Liver (tissue), 9 donors: ENCODE results near the gene MBP. TPM values are rescaled to one million over a fixed set of nuclear protein-coding genes. Genes with fewer than 3 reads are reported as not detected.

ENCODE experiments used
- DNase-seq: peaks from one replicate; pipeline ENCODE4 v3.0.0-alpha.2; 2017; ENCODE audit warnings: low spot score
- H3K27ac ChIP-seq, 2 donors: one replicate each; pipeline ENCODE4 v1.7.0; 2013; ENCODE audit warnings: inconsistent platforms in 2 of 2, low read length in 2 of 2, control low read depth in 1 of 2, low read depth in 1 of 2, mild to moderate bottlenecking in 1 of 2
- H3K27me3 ChIP-seq, 4 donors: one replicate each; pipeline versions ENCODE4 v1.6.1 to v1.7.0; 2013; ENCODE audit warnings: low read length in 3 of 4, inconsistent platforms in 1 of 4, mild to moderate bottlenecking in 1 of 4, moderate library complexity in 1 of 4; ENCODE audit not compliant: control insufficient read depth in 4 of 4, insufficient read depth in 4 of 4
- H3K36me3 ChIP-seq, 4 donors: one replicate each; pipeline versions ENCODE4 v1.6.1 to v1.7.0; 2013; ENCODE audit warnings: low read length in 3 of 4, mild to moderate bottlenecking in 3 of 4, low read depth in 1 of 4, moderate library complexity in 1 of 4; ENCODE audit not compliant: control insufficient read depth in 4 of 4, insufficient read depth in 3 of 4
- H3K4me1 ChIP-seq, 4 donors: one replicate each; pipeline versions ENCODE4 v1.6.1 to v1.7.0; 2013; ENCODE audit warnings: low read length in 3 of 4, mild to moderate bottlenecking in 3 of 4, moderate library complexity in 1 of 4; ENCODE audit not compliant: control insufficient read depth in 4 of 4, insufficient read depth in 4 of 4
- H3K4me3 ChIP-seq, 3 donors: one replicate each; pipeline versions ENCODE4 v1.6.1 to v1.7.0; 2013; ENCODE audit warnings: low read length in 3 of 3, control low read depth in 1 of 3, low read depth in 1 of 3, mild to moderate bottlenecking in 1 of 3
- H3K9ac ChIP-seq, 2 donors: one replicate each; pipeline ENCODE4 v1.7.0; 2013; ENCODE audit warnings: low read length in 2 of 2, mild to moderate bottlenecking in 2 of 2, moderate library complexity in 2 of 2, control low read depth in 1 of 2, low read depth in 1 of 2
- H3K9me3 ChIP-seq, 4 donors: one replicate each; pipeline versions ENCODE4 v1.6.1 to v1.7.0; 2013; ENCODE audit warnings: low read length in 3 of 4; ENCODE audit not compliant: control insufficient read depth in 4 of 4
- ATF3 ChIP-seq: IDR thresholded peaks from 2 replicates; pipeline ENCODE4 v1.6.1; 2016; ENCODE audit warnings: antibody characterized with exemption
- CTCF ChIP-seq: fragments of 150-350 bp; IDR thresholded peaks from 2 replicates; pipeline ENCODE4 v1.5.1; 2017; ENCODE audit warnings: improper control_type of control experiment, low read depth, low read length; ENCODE audit not compliant: missing input control
- EGR1 ChIP-seq, 2 donors: IDR thresholded peaks; 2 replicates each; pipeline ENCODE4 v1.6.1; 2016 to 2018; ENCODE audit warnings: antibody characterized with exemption in 2 of 2, low read depth in 2 of 2
- FOXA1 ChIP-seq: IDR thresholded peaks from 2 replicates; pipeline ENCODE4 v1.6.1; 2016; ENCODE audit warnings: antibody characterized with exemption
- FOXA2 ChIP-seq: IDR thresholded peaks from 2 replicates; pipeline ENCODE4 v1.6.1; 2016; ENCODE audit warnings: antibody characterized with exemption
- GABPA ChIP-seq, 2 donors: IDR thresholded peaks in 1 of 2; conservative IDR thresholded peaks in 1 of 2; 2 replicates each; pipeline ENCODE4 v1.6.1; 2016; ENCODE audit warnings: antibody characterized with exemption in 2 of 2, mild to moderate bottlenecking in 1 of 2, moderate library complexity in 1 of 2
- HNF4A ChIP-seq, 2 donors: conservative IDR thresholded peaks; 2 replicates each; pipeline ENCODE4 v1.6.1; 2016; ENCODE audit warnings: antibody characterized with exemption in 2 of 2, mild to moderate bottlenecking in 2 of 2
- HNF4G ChIP-seq: IDR thresholded peaks from 2 replicates; pipeline ENCODE4 v1.6.1; 2016; ENCODE audit warnings: antibody characterized with exemption
- JUND ChIP-seq, 2 donors: IDR thresholded peaks; 2 replicates each; pipeline ENCODE4 v1.6.1; 2016; ENCODE audit warnings: antibody characterized with exemption in 2 of 2
- MAX ChIP-seq: IDR thresholded peaks from 2 replicates; pipeline ENCODE4 v1.6.1; 2016; ENCODE audit warnings: antibody characterized with exemption
- RXRA ChIP-seq, 2 donors: IDR thresholded peaks; 2 replicates each; pipeline ENCODE4 v1.6.1; 2017 to 2018; ENCODE audit warnings: antibody characterized with exemption in 2 of 2, mild to moderate bottlenecking in 1 of 2
- SP1 ChIP-seq: IDR thresholded peaks from 2 replicates; pipeline ENCODE4 v1.6.1; 2018; ENCODE audit warnings: antibody characterized with exemption, mild to moderate bottlenecking
- TAF1 ChIP-seq: conservative IDR thresholded peaks from 2 replicates; pipeline ENCODE4 v1.6.1; 2016; ENCODE audit warnings: antibody characterized with exemption, mild to moderate bottlenecking
- YY1 ChIP-seq: IDR thresholded peaks from 2 replicates; pipeline ENCODE4 v1.6.1; 2016; ENCODE audit warnings: antibody characterized with exemption, mild to moderate bottlenecking
- ZBTB33 ChIP-seq: IDR thresholded peaks from 2 replicates; pipeline ENCODE4 v1.6.1; 2016; ENCODE audit warnings: antibody characterized with exemption
- WGBS: extraction: QIAGEN DNeasy Blood & Tissue Kit; methylation state at CpG from one replicate; pipeline ENCODE4 v1.1.7; 2013; 5-methylcytosine and 5-hydroxymethylcytosine counted together
- polyA plus RNA-seq, 2 donors: library from polyadenylated mRNA; stranded (reverse) in 1 of 2; unstranded in 1 of 2; fragments of 200-250 nt in 1 of 2; fragments of >200 nt in 1 of 2; fragmentation: Nextera tagmentation in 1 of 2; extraction: Ambion mirVana in 1 of 2; gene quantifications; one replicate each; pipeline versions ENCODE4 v1.2.1 to v1.2.3, GENCODE V29; 2013 to 2015
- total RNA-seq, 2 donors: library from RNA; depleted of rRNA; stranded (reverse); fragments of >200 nt; gene quantifications; one replicate each; pipeline ENCODE4 v1.2.3, GENCODE V29; 2014
- TF ChIP-seq, protein P1 (sequence below): IDR thresholded peaks from 2 replicates; pipeline ENCODE4 v1.6.1; 2016; ENCODE audit warnings: antibody characterized with exemption, mild to moderate bottlenecking
- donor health status: healthy.
- donor health status: healthy.
- donor health status: healthy.
- donor health status: healthy.
- donor health status: healthy.

The MBP gene
- total and polyA plus RNA-seq, 4 donors = 9.7 to 23.3 (median 17.7) TPM

DNA sequence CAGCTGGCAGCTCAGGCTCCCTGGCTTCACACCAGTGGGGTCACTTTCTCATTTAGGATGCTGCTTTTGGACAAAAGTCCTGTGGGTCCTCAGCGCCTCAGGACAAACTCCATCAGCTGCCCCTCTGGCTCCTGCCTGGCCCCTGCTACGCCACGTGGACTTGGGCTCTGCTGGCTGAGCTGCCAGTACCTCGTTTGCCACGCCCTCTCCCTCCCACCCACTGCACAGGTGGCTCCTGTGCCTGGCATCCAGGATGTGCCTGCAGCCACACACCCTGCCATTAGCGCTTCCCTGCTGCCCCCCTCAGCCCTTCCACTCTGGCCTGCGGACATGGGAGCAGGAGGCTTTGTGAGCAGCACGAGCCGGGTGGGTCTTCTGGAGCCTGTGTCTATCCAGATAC, 191.3 kb downstream of the MBP start (continued):
- TF ChIP-seq, protein P1, sequence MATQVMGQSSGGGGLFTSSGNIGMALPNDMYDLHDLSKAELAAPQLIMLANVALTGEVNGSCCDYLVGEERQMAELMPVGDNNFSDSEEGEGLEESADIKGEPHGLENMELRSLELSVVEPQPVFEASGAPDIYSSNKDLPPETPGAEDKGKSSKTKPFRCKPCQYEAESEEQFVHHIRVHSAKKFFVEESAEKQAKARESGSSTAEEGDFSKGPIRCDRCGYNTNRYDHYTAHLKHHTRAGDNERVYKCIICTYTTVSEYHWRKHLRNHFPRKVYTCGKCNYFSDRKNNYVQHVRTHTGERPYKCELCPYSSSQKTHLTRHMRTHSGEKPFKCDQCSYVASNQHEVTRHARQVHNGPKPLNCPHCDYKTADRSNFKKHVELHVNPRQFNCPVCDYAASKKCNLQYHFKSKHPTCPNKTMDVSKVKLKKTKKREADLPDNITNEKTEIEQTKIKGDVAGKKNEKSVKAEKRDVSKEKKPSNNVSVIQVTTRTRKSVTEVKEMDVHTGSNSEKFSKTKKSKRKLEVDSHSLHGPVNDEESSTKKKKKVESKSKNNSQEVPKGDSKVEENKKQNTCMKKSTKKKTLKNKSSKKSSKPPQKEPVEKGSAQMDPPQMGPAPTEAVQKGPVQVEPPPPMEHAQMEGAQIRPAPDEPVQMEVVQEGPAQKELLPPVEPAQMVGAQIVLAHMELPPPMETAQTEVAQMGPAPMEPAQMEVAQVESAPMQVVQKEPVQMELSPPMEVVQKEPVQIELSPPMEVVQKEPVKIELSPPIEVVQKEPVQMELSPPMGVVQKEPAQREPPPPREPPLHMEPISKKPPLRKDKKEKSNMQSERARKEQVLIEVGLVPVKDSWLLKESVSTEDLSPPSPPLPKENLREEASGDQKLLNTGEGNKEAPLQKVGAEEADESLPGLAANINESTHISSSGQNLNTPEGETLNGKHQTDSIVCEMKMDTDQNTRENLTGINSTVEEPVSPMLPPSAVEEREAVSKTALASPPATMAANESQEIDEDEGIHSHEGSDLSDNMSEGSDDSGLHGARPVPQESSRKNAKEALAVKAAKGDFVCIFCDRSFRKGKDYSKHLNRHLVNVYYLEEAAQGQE = no peak
- TF ChIP-seq CTCF = no peak

DNA sequence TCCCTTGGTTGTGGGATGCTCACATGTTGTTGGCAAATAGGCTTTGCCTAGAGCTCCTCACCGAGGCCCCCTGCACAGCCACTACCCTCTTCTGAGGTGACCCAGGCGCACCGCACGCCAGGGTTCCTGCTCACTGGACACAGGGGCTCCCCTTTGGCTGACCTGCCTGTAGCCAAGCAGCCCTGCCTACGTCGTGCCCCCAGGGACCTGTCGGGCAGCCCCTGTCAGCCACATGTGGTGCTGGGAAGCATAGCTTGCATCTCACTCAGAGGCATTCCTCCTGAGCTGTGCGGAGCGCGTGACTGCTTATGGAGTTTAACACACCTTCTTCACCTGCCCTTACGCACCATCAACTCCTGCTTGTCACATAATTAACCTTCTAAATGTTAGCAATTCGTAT, 194.0 kb downstream of the MBP start:
- DNase-seq = no peak

More for the DNA sequence above, 194.0 kb downstream of the MBP start:
- 96% methylated on average over 12 of the region's 12 CpGs for WGBS
- Histone ChIP-seq H3K9ac (no peak overlapping the region), H3K4me3 (no peak overlapping the region), H3K27ac (no peak overlapping the region), H3K36me3 (peaks cover 4 to 16% (median 10%) of the 10 kb centered on the region in 4 donors), H3K27me3 (no peaks in the 10 kb centered on the region), H3K9me3 (no peaks in the 10 kb centered on the region), H3K4me1 (peaks cover 3 to 12% (median 11%) of the 10 kb centered on the region in 4 donors)
- TF ChIP-seq JUND (IDR thresholded peaks at IDR 0.05) = no peak
- no peak for TF ChIP-seq GABPA (IDR thresholded peaks at IDR 0.05 in 1 of 2, conservative IDR thresholded peaks at IDR 0.05 in 1 of 2)
- TF ChIP-seq HNF4A (conservative IDR thresholded peaks at IDR 0.05) = no peak
- no peak for TF ChIP-seq RXRA (IDR thresholded peaks at IDR 0.05)
- no peak for TF ChIP-seq HNF4G
- TF ChIP-seq SP1 = no peak
- no peak for TF ChIP-seq FOXA2
- TF ChIP-seq YY1 = no peak
- no peak for TF ChIP-seq TAF1
- TF ChIP-seq EGR1 (IDR thresholded peaks at IDR 0.05; ENCODE audit: low read depth in 2 of 2) = no peak
- TF ChIP-seq ZBTB33 = no peak
- TF ChIP-seq MAX = no peak
- TF ChIP-seq ATF3 = no peak
- TF ChIP-seq, protein P1 = no peak
- TF ChIP-seq FOXA1 = no peak
